ENCODE results near the gene RANBP3L.
A peak's percentile ranks its signal among the peaks of the same experiment; 100 is the strongest.
"Not testable (repeated sequence)": the region's sequence is repeated elsewhere in the genome, so short reads cannot be mapped to it uniquely, and the experiment has no call there.

RANBP3L gene, protein sequence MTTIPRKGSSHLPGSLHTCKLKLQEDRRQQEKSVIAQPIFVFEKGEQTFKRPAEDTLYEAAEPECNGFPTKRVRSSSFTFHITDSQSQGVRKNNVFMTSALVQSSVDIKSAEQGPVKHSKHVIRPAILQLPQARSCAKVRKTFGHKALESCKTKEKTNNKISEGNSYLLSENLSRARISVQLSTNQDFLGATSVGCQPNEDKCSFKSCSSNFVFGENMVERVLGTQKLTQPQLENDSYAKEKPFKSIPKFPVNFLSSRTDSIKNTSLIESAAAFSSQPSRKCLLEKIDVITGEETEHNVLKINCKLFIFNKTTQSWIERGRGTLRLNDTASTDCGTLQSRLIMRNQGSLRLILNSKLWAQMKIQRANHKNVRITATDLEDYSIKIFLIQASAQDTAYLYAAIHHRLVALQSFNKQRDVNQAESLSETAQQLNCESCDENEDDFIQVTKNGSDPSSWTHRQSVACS

GRCh38 chr5:36301858-36302603, at the start of gene RANBP3L:
Gene RANBP3L, minus strand, starts transcription at chr5:36301902. Its CDS starts 486 bp downstream, at chr5:36301416.
- Histone ChIP-seq H3K4me1 (ENCODE audit: insufficient read depth, low read length) (peaks cover 31% of the 10 kb centered on the region), H3K36me3 (ENCODE audit: insufficient read depth, low read length) (no peaks in the 10 kb centered on the region), H3K9ac (ENCODE audit: low read length) (no peak within 1 kb of the TSS), H3K9me3 (ENCODE audit: low read length) (no peaks in the 10 kb centered on the region), H3K27me3 (ENCODE audit: control insufficient read depth in 1 of 2, insufficient read depth in 2 of 2, low read length in 2 of 2) (no peaks in the 10 kb centered on the region), H3K27ac (ENCODE audit: low read depth, low read length) (peak within 1 kb of the TSS; percentile 56), H3K4me3 (ENCODE audit: low read depth in 1 of 2, low read length in 2 of 2) (peak within 1 kb of the TSS in 1 of 2 donors; percentile 44)

DNA sequence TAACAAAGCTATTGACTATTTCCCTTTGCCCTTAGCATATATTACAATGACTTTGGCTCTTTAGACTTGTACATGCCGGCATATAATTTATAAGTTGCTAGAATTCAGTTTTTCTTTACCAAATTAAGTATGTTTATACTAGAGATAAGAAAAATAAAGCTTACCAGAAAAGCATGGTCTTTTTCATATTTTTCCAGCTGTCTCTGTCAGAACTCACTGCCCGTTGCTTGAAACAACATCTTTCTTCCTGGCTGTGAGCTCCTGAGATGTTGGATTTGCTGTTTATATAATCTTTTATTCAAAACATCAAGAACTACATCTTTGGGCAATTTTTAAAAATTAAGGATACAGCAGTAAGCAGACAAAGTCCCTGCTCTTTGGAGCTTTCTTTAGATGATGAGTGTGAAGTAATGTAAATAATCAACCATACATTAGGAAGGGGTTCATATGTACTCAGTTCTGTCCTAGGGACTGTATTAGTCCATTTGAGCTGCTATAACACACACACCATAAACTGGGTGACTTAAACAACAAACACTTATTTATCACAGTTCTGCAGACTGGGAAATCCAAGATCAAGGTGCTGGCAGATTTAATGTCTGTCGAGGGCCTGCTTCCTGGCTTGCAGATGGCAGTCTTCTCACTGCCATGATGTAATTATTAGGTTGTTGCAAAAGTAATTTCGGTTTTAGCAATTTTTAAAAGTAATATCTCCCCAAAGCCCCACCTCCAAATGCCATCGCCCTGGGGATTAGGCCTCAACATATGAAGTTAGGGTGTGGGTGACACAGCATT, 45.4 kb upstream of the RANBP3L start:
- H3K27ac ChIP-seq (ENCODE audit: low read depth, low read length), result no peak overlapping the region

GRCh38 chr5:36344899-36345298, 43.2 kb upstream of the RANBP3L start:
- Histone ChIP-seq H3K36me3 (ENCODE audit: insufficient read depth, low read length) (no peaks in the 10 kb centered on the region), H3K27ac (ENCODE audit: low read depth, low read length) (no peak overlapping the region), H3K27me3 (ENCODE audit: control insufficient read depth in 1 of 2, insufficient read depth in 2 of 2, low read length in 2 of 2) (no peaks in the 10 kb centered on the region), H3K4me3 (ENCODE audit: low read depth in 1 of 2, low read length in 2 of 2) (no peak overlapping the region), H3K9ac (ENCODE audit: low read length) (no peak overlapping the region), H3K4me1 (ENCODE audit: insufficient read depth, low read length) (no peaks in the 10 kb centered on the region), H3K9me3 (ENCODE audit: low read length) (no peaks in the 10 kb centered on the region)

More for the DNA sequence above, 45.4 kb upstream of the RANBP3L start:
- no peaks in the 10 kb centered on the region for H3K9me3 ChIP-seq (ENCODE audit: low read length)
- no peaks in the 10 kb centered on the region for H3K36me3 ChIP-seq (ENCODE audit: insufficient read depth, low read length)
- no peak overlapping the region for H3K4me3 ChIP-seq (ENCODE audit: low read depth in 1 of 2, low read length in 2 of 2)
- H3K4me1 ChIP-seq (ENCODE audit: insufficient read depth, low read length), result no peaks in the 10 kb centered on the region
- H3K27me3 ChIP-seq (ENCODE audit: control insufficient read depth in 1 of 2, insufficient read depth in 2 of 2, low read length in 2 of 2), result no peaks in the 10 kb centered on the region
- no peak overlapping the region for H3K9ac ChIP-seq (ENCODE audit: low read length)

- not testable (repeated sequence) for H3K9me3 ChIP-seq (ENCODE audit: low read length); H3K9ac ChIP-seq (ENCODE audit: low read length); H3K27ac ChIP-seq (ENCODE audit: low read depth, low read length); H3K36me3 ChIP-seq (ENCODE audit: insufficient read depth, low read length); H3K4me3 ChIP-seq (ENCODE audit: low read depth in 1 of 2, low read length in 2 of 2); H3K27me3 ChIP-seq (ENCODE audit: control insufficient read depth in 1 of 2, insufficient read depth in 2 of 2, low read length in 2 of 2)
- H3K4me1 ChIP-seq (ENCODE audit: insufficient read depth, low read length), result peaks cover 20% of the 10 kb centered on the region
Observed at GRCh38 chr5:36341720-36342119, 40.0 kb upstream of the RANBP3L start.

DNA sequence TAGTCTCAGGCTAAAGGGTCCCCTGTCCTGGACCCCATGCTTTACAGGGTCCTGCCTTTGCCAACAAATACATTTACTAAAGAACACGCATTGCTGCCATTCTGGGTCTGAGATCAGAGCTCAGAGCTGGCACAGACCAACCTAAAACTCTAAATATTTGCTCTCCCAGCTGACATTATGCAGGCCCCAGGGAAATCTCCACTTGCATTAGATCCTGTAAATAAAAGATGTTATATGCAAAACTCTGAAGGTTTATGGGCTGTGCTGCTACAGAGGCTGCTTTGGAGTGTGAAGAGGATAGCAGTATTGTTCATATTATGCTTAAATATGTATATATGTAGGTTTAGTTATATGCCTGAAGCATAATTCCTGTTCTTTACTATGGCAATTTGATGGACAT, 35.9 kb upstream of the RANBP3L start:
- Histone ChIP-seq H3K27me3 (ENCODE audit: control insufficient read depth in 1 of 2, insufficient read depth in 2 of 2, low read length in 2 of 2) (no peaks in the 10 kb centered on the region), H3K9ac (ENCODE audit: low read length) (no peak overlapping the region), H3K36me3 (ENCODE audit: insufficient read depth, low read length) (no peaks in the 10 kb centered on the region), H3K9me3 (ENCODE audit: low read length) (no peaks in the 10 kb centered on the region), H3K27ac (ENCODE audit: low read depth, low read length) (peak overlapping the region; percentile 35), H3K4me1 (ENCODE audit: insufficient read depth, low read length) (peaks cover 29% of the 10 kb centered on the region), H3K4me3 (ENCODE audit: low read depth in 1 of 2, low read length in 2 of 2) (no peak overlapping the region)

GRCh38 chr5:36334315-36334714, 32.6 kb upstream of the RANBP3L start:
- Histone ChIP-seq H3K27me3 (ENCODE audit: control insufficient read depth in 1 of 2, insufficient read depth in 2 of 2, low read length in 2 of 2) (no peaks in the 10 kb centered on the region), H3K9me3 (ENCODE audit: low read length) (no peaks in the 10 kb centered on the region), H3K9ac (ENCODE audit: low read length) (no peak overlapping the region), H3K4me1 (ENCODE audit: insufficient read depth, low read length) (peaks cover 29% of the 10 kb centered on the region), H3K4me3 (ENCODE audit: low read depth in 1 of 2, low read length in 2 of 2) (no peak overlapping the region), H3K36me3 (ENCODE audit: insufficient read depth, low read length) (no peaks in the 10 kb centered on the region), H3K27ac (ENCODE audit: low read depth, low read length) (no peak overlapping the region)

DNA sequence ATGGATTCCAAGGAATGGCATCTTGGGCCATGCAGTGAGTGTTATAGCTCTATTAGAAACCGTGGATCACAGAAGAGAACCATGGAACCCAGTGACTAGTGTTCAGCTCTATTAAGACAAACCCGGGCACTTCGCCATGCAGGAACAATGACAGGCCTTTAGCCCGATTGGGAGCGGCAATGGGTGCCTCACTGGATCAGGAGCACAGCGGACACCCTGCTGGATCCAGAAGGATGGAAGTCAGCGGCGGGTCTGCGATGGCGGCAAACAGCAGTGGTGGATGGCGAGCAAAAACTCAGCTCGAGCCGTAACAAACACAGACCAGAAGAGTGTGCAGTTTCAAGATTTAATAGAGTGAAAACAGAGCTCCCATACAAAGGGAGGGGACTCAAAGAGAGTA, 31.0 kb upstream of the RANBP3L start:
- not testable (repeated sequence) for H3K9ac ChIP-seq (ENCODE audit: low read length); H3K27ac ChIP-seq (ENCODE audit: low read depth, low read length); H3K36me3 ChIP-seq (ENCODE audit: insufficient read depth, low read length); H3K9me3 ChIP-seq (ENCODE audit: low read length); H3K27me3 ChIP-seq (ENCODE audit: control insufficient read depth in 1 of 2, insufficient read depth in 2 of 2, low read length in 2 of 2); H3K4me3 ChIP-seq (ENCODE audit: low read depth in 1 of 2, low read length in 2 of 2)
- peaks cover 19% of the 10 kb centered on the region for H3K4me1 ChIP-seq (ENCODE audit: insufficient read depth, low read length)

GRCh38 chr5:36325196-36325595, 23.5 kb upstream of the RANBP3L start:
- Histone ChIP-seq H3K4me1 (ENCODE audit: insufficient read depth, low read length) (no peaks in the 10 kb centered on the region), H3K36me3 (ENCODE audit: insufficient read depth, low read length) (no peaks in the 10 kb centered on the region), H3K9me3 (ENCODE audit: low read length) (no peaks in the 10 kb centered on the region), H3K9ac (ENCODE audit: low read length) (no peak overlapping the region), H3K27me3 (ENCODE audit: control insufficient read depth in 1 of 2, insufficient read depth in 2 of 2, low read length in 2 of 2) (no peaks in the 10 kb centered on the region), H3K27ac (ENCODE audit: low read depth, low read length) (no peak overlapping the region), H3K4me3 (ENCODE audit: low read depth in 1 of 2, low read length in 2 of 2) (no peak overlapping the region)

GRCh38 chr5:36323926-36324781, 22.5 kb upstream of the RANBP3L start:
- Histone ChIP-seq H3K4me1 (ENCODE audit: insufficient read depth, low read length) (no peaks in the 10 kb centered on the region), H3K9ac (ENCODE audit: low read length) (no peak overlapping the region), H3K27me3 (ENCODE audit: control insufficient read depth in 1 of 2, insufficient read depth in 2 of 2, low read length in 2 of 2) (no peaks in the 10 kb centered on the region), H3K9me3 (ENCODE audit: low read length) (no peaks in the 10 kb centered on the region), H3K36me3 (ENCODE audit: insufficient read depth, low read length) (no peaks in the 10 kb centered on the region), H3K4me3 (ENCODE audit: low read depth in 1 of 2, low read length in 2 of 2) (no peak overlapping the region), H3K27ac (ENCODE audit: low read depth, low read length) (no peak overlapping the region)

DNA sequence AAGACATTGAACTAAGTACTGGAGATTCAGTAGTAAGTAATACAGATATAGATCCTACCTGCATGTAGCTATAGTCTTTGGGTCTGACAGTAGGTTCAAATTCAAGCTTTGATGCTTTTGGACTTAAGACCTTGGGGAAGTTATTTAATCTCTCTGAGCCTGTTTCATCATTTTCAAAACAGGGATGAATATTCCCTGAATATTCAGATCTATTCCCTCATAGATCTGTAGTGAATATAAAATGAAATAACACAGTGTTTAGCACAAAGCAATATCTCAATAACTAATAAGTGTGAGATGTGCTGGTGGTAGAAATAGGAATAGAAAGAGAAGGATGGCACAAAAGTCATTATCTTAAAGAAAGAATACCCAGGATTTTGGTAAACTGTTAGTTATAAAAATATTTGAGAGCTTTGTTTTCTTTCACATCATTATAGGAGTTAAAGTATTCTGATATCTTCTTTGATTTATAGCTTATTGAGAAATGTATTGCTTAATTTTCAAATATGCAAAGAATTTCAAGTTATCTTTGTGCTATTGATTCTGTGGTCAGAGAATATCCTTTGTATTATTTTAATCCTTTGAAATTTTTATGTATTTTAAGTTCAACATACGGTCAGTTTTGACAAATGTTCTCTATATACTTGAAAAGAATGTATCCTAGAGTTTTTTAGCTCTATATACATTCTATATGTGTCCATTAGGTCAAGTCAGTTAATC, 11.4 kb upstream of the RANBP3L start:
- no peak overlapping the region for H3K27ac ChIP-seq (ENCODE audit: low read depth, low read length)
- H3K4me1 ChIP-seq (ENCODE audit: insufficient read depth, low read length), result no peaks in the 10 kb centered on the region
- H3K4me3 ChIP-seq (ENCODE audit: low read depth in 1 of 2, low read length in 2 of 2), result no peak overlapping the region
- H3K9me3 ChIP-seq (ENCODE audit: low read length), result no peaks in the 10 kb centered on the region
- no peaks in the 10 kb centered on the region for H3K36me3 ChIP-seq (ENCODE audit: insufficient read depth, low read length)
- no peak overlapping the region for H3K9ac ChIP-seq (ENCODE audit: low read length)
- H3K27me3 ChIP-seq (ENCODE audit: control insufficient read depth in 1 of 2, insufficient read depth in 2 of 2, low read length in 2 of 2), result no peaks in the 10 kb centered on the region

All from muscle layer of colon (tissue), 2 donors.